ENCODE data around the gene PRDM12.

The PRDM12 gene

GRCh38 chr9:130728721-130729120 is 64.3 kb downstream of the PRDM12 start:
- no peak for DNase-seq (ENCODE audit: low read depth)

GRCh38 chr9:130729145-130729544 is 64.8 kb downstream of the PRDM12 start:
- no peak for DNase-seq (ENCODE audit: low read depth)

GRCh38 chr9:130731355-130731754 is 67.0 kb downstream of the PRDM12 start:
- DNase-seq (ENCODE audit: low read depth): no peak

- DNase-seq (ENCODE audit: low read depth): no peak
Measured at GRCh38 chr9:130732136-130732535, 67.7 kb downstream of the PRDM12 start.

All from CMK (cell line).